ENCODE results near the gene SPATA45. TPM values are rescaled to one million over a fixed set of nuclear protein-coding genes. Genes with fewer than 3 reads are reported as not detected.

Gene SPATA45
- total and polyA plus RNA-seq, 2 of the 13 experiments (the other 11 are each of a cell fraction or from before 2014, with no cell fraction given) = 0.17 to 0.64 TPM

- FAIRE-seq = peak; percentile 15
- 36% methylated on average over 4 of the region's 4 CpGs for WGBS (ENCODE audit: low lambda C conversion rate)
- H3K27me3 ChIP-seq (ENCODE audit: control insufficient read depth in 1 of 2, insufficient read depth in 2 of 2, low read length in 2 of 2) = no peaks in the 10 kb centered on the region
- ChIA-PET CTCF (ENCODE audit: low intra/inter-chr PET ratio, low total read pairs) (no interaction called here), POLR2A (interaction anchor here (1.0 to 4.0 kb wide), 8 partner anchors 9 to 77 kb away, joined by 3 to 49 read pairs (median 4); partner anchors contain the start of genes FLVCR1, NSL1, SPATA45 and TATDN3)
- H3K79me2 ChIP-seq (ENCODE audit: insufficient read depth, low read length) = no peaks in the 10 kb centered on the region
- DNase-seq (ENCODE audit: low spot score) = no peak
- in situ Hi-C loops (cut with HindIII; ENCODE audit: extremely low pct_ligation_motif_present, low pct_unique_long_range_greater_than_20kb) (no loop called here), intact Hi-C loops (cut with micrococcal nuclease; ENCODE audit: unreplicated experiment) (no loop called here)
- H3K4me3 ChIP-seq (replicated peaks in 1 of 3; ENCODE audit: insufficient read depth in 1 of 3, low read depth in 2 of 3, low read length in 3 of 3) = peak overlapping the region in 1 of 3 experiments; percentile 64; a peak in 2 of 6 replicates
- H3K9me3 ChIP-seq (ENCODE audit: low read length) = peaks cover 16% of the 10 kb centered on the region
- H3K9ac ChIP-seq (ENCODE audit: insufficient read depth, low read depth, low read length) = peak overlapping the region; percentile 75
- peak; percentile 18 for ATAC-seq
- peak overlapping the region; percentile 98 for H3K4me2 ChIP-seq (ENCODE audit: low read depth, low read length)
- H2AFZ ChIP-seq (ENCODE audit: low read length) = no peak overlapping the region
- no TSS peak for BruUV-seq (replicated peaks)
- H4K20me1 ChIP-seq (ENCODE audit: insufficient read depth, low read length) = no peaks in the 10 kb centered on the region
- peak overlapping the region; percentile 98 for H3K27ac ChIP-seq (ENCODE audit: extremely low read length, insufficient read depth, low read length)
- no peaks in the 10 kb centered on the region for H3K36me3 ChIP-seq (replicated peaks in 1 of 2; ENCODE audit: control insufficient read depth in 1 of 2, insufficient read depth in 2 of 2, low read length in 2 of 2)
- peaks cover 50% of the 10 kb centered on the region for H3K4me1 ChIP-seq (ENCODE audit: insufficient read depth, low read length)
- TF ChIP-seq ZNF264 (CRISPR knock-in tag; IDR thresholded peaks at IDR 0.05) (peak; percentile 6; the same call in 1 of the 2 replicates), ZNF205 (CRISPR knock-in tag; IDR thresholded peaks at IDR 0.05) (no peak), ZNF780A (CRISPR knock-in tag; IDR thresholded peaks at IDR 0.05) (no peak), FOXJ3 (CRISPR knock-in tag; IDR thresholded peaks at IDR 0.05; ENCODE audit: borderline replicate concordance) (0 out of 2 replicates have a peak, but pooled peaks have one; percentile 9), KLF16 (CRISPR knock-in tag; IDR thresholded peaks at IDR 0.05) (no peak), HOXD1 (CRISPR knock-in tag; IDR thresholded peaks at IDR 0.05) (no peak), SKIL (CRISPR knock-in tag; IDR thresholded peaks at IDR 0.05; ENCODE audit: borderline replicate concordance) (no peak), BRD4 (CRISPR knock-in tag; IDR thresholded peaks at IDR 0.05) (peak; percentile 11; the same call in 1 of the 2 replicates), ZBTB43 (CRISPR knock-in tag; conservative IDR thresholded peaks at IDR 0.05) (0 out of 2 replicates have a peak, but pooled peaks have one; percentile 8), DR1 (CRISPR knock-in tag; IDR thresholded peaks at IDR 0.05) (0 out of 2 replicates have a peak, but pooled peaks have one; percentile 12), POGK (CRISPR knock-in tag; conservative IDR thresholded peaks at IDR 0.05) (0 out of 2 replicates have a peak, but pooled peaks have one; percentile 45), E2F1 (CRISPR knock-in tag; IDR thresholded peaks at IDR 0.05) (no peak), ZNF792 (CRISPR knock-in tag; IDR thresholded peaks at IDR 0.05) (no peak), FOXP1 (IDR thresholded peaks at IDR 0.05) (no peak), FOXP1 (CRISPR knock-in tag; IDR thresholded peaks at IDR 0.05) (no peak), YEATS4 (CRISPR knock-in tag; IDR thresholded peaks at IDR 0.05; ENCODE audit: borderline replicate concordance) (0 out of 2 replicates have a peak, but pooled peaks have one; percentile 21)
Measured at GRCh38 chr1:212827171-212827776, 20.2 kb downstream of the SPATA45 start.

Data from HepG2 (cell line).